MV-4-11 (cell line): ENCODE measurements around the gene KCNA10.

ENCODE experiments used
- DNase-seq: peaks from one replicate; lab custom pipeline; 2025; lab: John Stamatoyannopoulos, UW

The KCNA10 gene

GRCh38 chr1:110501488-110502132, 17.4 kb downstream of the KCNA10 start:
- DNase-seq: peak; percentile 58

- no peak for DNase-seq
Measured at GRCh38 chr1:110498270-110498669, 20.7 kb downstream of the KCNA10 start.

GRCh38 chr1:110495926-110496600, 22.9 kb downstream of the KCNA10 start:
- peak; percentile 68 for DNase-seq

GRCh38 chr1:110494522-110495406, 24.2 kb downstream of the KCNA10 start:
- no peak for DNase-seq

GRCh38 chr1:110494036-110494435, 24.9 kb downstream of the KCNA10 start:
- no peak for DNase-seq

- peak; percentile 22 for DNase-seq
Measured at GRCh38 chr1:110493059-110493699, 25.8 kb downstream of the KCNA10 start.

- no peak for DNase-seq
Measured at GRCh38 chr1:110492573-110492972, 26.4 kb downstream of the KCNA10 start.

GRCh38 chr1:110490791-110491451, 28.1 kb downstream of the KCNA10 start:
- DNase-seq: peak; percentile 84

GRCh38 chr1:110489973-110490542, 28.9 kb downstream of the KCNA10 start:
- DNase-seq: no peak

- DNase-seq: no peak
Measured at GRCh38 chr1:110489406-110489805, 29.6 kb downstream of the KCNA10 start.

GRCh38 chr1:110488867-110489266, 30.1 kb downstream of the KCNA10 start:
- DNase-seq: no peak

GRCh38 chr1:110488161-110488560, 30.8 kb downstream of the KCNA10 start:
- DNase-seq: no peak

GRCh38 chr1:110487726-110488125, 31.2 kb downstream of the KCNA10 start:
- no peak for DNase-seq

GRCh38 chr1:110485725-110486124, 33.2 kb downstream of the KCNA10 start:
- DNase-seq: no peak

GRCh38 chr1:110484801-110485200, 34.2 kb downstream of the KCNA10 start:
- DNase-seq: no peak

GRCh38 chr1:110483308-110483685, 35.7 kb downstream of the KCNA10 start:
- no peak for DNase-seq

- DNase-seq: no peak
Measured at GRCh38 chr1:110482662-110483307, 36.2 kb downstream of the KCNA10 start.

GRCh38 chr1:110481968-110482623, 36.9 kb downstream of the KCNA10 start:
- DNase-seq: no peak

GRCh38 chr1:110480356-110481096, 38.4 kb downstream of the KCNA10 start:
- no peak for DNase-seq

GRCh38 chr1:110478886-110479285, 40.1 kb downstream of the KCNA10 start:
- no peak for DNase-seq
